HEK293 (cell line): ENCODE data around the gene ARMS2.

Experiments used
- CTCF ChIA-PET: fragments of 350-600 bp; formaldehyde crosslinking; extraction: SDS; loops from one replicate; lab custom pipeline; 2021; ENCODE audit warnings: antibody characterized with exemption; lab: Yijun Ruan, JAX
- POLR2A ChIA-PET: fragments of 300-600 bp; formaldehyde crosslinking; extraction: SDS; loops from one replicate; lab custom pipeline; 2020; ENCODE audit warnings: antibody characterized with exemption, inconsistent platforms; lab: Yijun Ruan, JAX
- H3K27ac ChIP-seq: fragments of 200-500 bp; sonication (Bioruptor generic); 2 replicates; pipeline ENCODE4 v1.5.1; 2014; ENCODE audit warnings: low read depth, low read length, control low read depth, inconsistent platforms; ENCODE audit errors: extremely low read depth
- H3K36me3 ChIP-seq, 2 experiments: fragments of 200-500 bp in 1 of 2; sonication (Bioruptor generic) in 1 of 2; 1 replicate in 1 of 2; 2 replicates in 1 of 2; pipeline ENCODE4 v1.5.1; 2014 to 2017; ENCODE audit warnings: inconsistent platforms in 2 of 2, low read length in 2 of 2; ENCODE audit not compliant: control insufficient read depth in 2 of 2, insufficient read depth in 1 of 2
- H3K4me1 ChIP-seq: fragments of 200-500 bp; sonication (Bioruptor generic); 2 replicates; pipeline ENCODE4 v1.5.1; 2014; ENCODE audit warnings: mild to moderate bottlenecking, low read length, inconsistent platforms; ENCODE audit not compliant: control insufficient read depth, insufficient read depth
- H3K4me3 ChIP-seq: 2 replicates; pipeline ENCODE4 v1.5.1; 2011; ENCODE audit warnings: low read depth, mild to moderate bottlenecking, control low read depth, low read length, moderate library complexity
- H3K9me3 ChIP-seq: fragments of 200-500 bp; sonication (Bioruptor generic); 2 replicates; pipeline ENCODE4 v1.5.1; 2014; ENCODE audit warnings: low read depth, low read length, inconsistent platforms; ENCODE audit not compliant: control insufficient read depth, insufficient read depth
- BCL11A ChIP-seq: fragments of 450-650 bp; formaldehyde crosslinking; IDR thresholded peaks from 2 replicates; pipeline ENCODE4 v1.5.1; 2016; ENCODE audit warnings: low read depth, missing biosample characterization, missing genetic modification characterization
- GLI2 ChIP-seq: fragments of 450-650 bp; formaldehyde crosslinking; IDR thresholded peaks from 2 replicates; pipeline ENCODE4; 2017; ENCODE audit warnings: missing biosample characterization, missing genetic modification characterization, low read depth, borderline replicate concordance
- GLI4 ChIP-seq: fragments of 450-650 bp; formaldehyde crosslinking; IDR thresholded peaks from 2 replicates; pipeline ENCODE4 v1.5.1; 2016; ENCODE audit warnings: missing biosample characterization, missing genetic modification characterization
- KLF7 ChIP-seq: fragments of 450-650 bp; formaldehyde crosslinking; IDR thresholded peaks from 2 replicates; pipeline ENCODE4 v1.5.1; 2016; ENCODE audit warnings: missing biosample characterization, missing genetic modification characterization, borderline replicate concordance
- KLF8 ChIP-seq: fragments of 450-650 bp; formaldehyde crosslinking; IDR thresholded peaks from 2 replicates; pipeline ENCODE4 v1.5.1; 2016; ENCODE audit warnings: missing biosample characterization, missing genetic modification characterization
- PRDM4 ChIP-seq: fragments of 450-650 bp; formaldehyde crosslinking; IDR thresholded peaks from 2 replicates; pipeline ENCODE4 v1.5.1; 2017; ENCODE audit warnings: missing biosample characterization, missing genetic modification characterization
- REPIN1 ChIP-seq: fragments of 450-650 bp; formaldehyde crosslinking; IDR thresholded peaks from 2 replicates; pipeline ENCODE4 v1.5.1; 2017; ENCODE audit warnings: missing biosample characterization, missing genetic modification characterization, low read depth
- SETDB1 ChIP-seq: IDR thresholded peaks from one replicate; pipeline ENCODE4 v1.6.1; 2017; ENCODE audit warnings: mild to moderate bottlenecking, low read length, moderate library complexity, mixed read lengths; ENCODE audit not compliant: insufficient read length
- SP3 ChIP-seq: fragments of 450-650 bp; formaldehyde crosslinking; IDR thresholded peaks from 2 replicates; pipeline ENCODE4 v1.5.1; 2016; ENCODE audit warnings: missing biosample characterization, missing genetic modification characterization
- ZNF335 ChIP-seq: fragments of 450-650 bp; formaldehyde crosslinking; conservative IDR thresholded peaks from 2 replicates; pipeline ENCODE4 v1.5.1; 2016; ENCODE audit warnings: missing biosample characterization, missing genetic modification characterization
- ZNF354C ChIP-seq: fragments of 450-650 bp; formaldehyde crosslinking; IDR thresholded peaks from 2 replicates; pipeline ENCODE4 v1.5.1; 2016; ENCODE audit warnings: missing biosample characterization, missing genetic modification characterization, low read depth, borderline replicate concordance
- ZNF510 ChIP-seq: fragments of 450-650 bp; formaldehyde crosslinking; IDR thresholded peaks from 2 replicates; pipeline ENCODE4 v1.5.1; 2018; ENCODE audit warnings: mild to moderate bottlenecking, missing genetic modification characterization, missing biosample characterization; ENCODE audit not compliant: insufficient replicate concordance
- ZNF610 ChIP-seq: fragments of 450-650 bp; formaldehyde crosslinking; IDR thresholded peaks from 2 replicates; pipeline ENCODE4 v1.5.1; 2016; ENCODE audit warnings: missing biosample characterization, missing genetic modification characterization, borderline replicate concordance
- ZNF621 ChIP-seq: fragments of 450-650 bp; formaldehyde crosslinking; IDR thresholded peaks from 2 replicates; pipeline ENCODE4 v1.5.1; 2017; ENCODE audit warnings: missing biosample characterization, missing genetic modification characterization
- ZNF624 ChIP-seq: fragments of 450-650 bp; formaldehyde crosslinking; IDR thresholded peaks from 2 replicates; pipeline ENCODE4 v1.5.1; 2017; ENCODE audit warnings: missing biosample characterization, missing genetic modification characterization
- TF ChIP-seq, protein P1 (sequence below): fragments of 450-650 bp; formaldehyde crosslinking; IDR thresholded peaks from 2 replicates; pipeline ENCODE4 v1.5.1; 2016; ENCODE audit warnings: missing biosample characterization, missing genetic modification characterization
- TF ChIP-seq, protein P2 (sequence below): fragments of 450-650 bp; formaldehyde crosslinking; IDR thresholded peaks from 2 replicates; pipeline ENCODE4 v1.5.1; 2016; ENCODE audit warnings: missing biosample characterization, missing genetic modification characterization
- TF ChIP-seq, protein P3 (sequence below): fragments of 450-650 bp; formaldehyde crosslinking; IDR thresholded peaks from 2 replicates; pipeline ENCODE4 v1.5.1; 2016; ENCODE audit warnings: missing biosample characterization, missing genetic modification characterization
- TF ChIP-seq, protein P4 (sequence below): fragments of 450-650 bp; formaldehyde crosslinking; IDR thresholded peaks from 2 replicates; pipeline ENCODE4 v1.5.1; 2016; ENCODE audit warnings: missing biosample characterization, missing genetic modification characterization

The ARMS2 gene

DNA sequence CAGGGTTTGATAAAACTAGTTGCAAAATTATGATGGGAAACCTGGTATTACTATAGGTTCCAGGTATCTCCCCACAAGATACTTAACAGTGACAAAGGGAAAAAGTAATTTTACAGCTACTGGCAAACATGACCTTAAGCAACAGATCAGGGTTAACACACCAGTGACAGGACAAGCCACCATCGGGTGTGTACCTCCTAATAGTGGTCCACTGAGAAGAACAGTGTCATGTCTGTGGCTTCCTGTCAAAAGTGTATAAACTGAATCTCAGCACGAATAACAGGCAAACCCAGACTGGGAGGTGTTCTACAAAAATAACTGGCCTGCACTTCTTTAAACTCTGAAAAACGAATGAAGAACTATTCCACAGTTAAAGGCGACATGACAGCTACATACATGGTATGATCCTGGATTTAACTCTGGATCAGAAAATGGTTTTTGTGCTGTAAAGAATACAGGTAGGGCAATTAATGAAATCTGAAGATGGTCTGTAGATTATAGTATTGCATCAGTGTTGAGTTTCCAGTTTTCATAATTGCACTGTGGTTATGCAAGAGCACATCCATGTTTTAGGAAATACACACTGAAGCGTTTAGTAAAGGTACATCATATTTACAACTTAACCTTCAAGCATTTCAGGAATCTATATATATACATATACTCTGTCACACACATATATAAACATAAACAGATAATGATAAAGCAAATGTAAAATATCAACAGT lies 32.0 kb upstream of the ARMS2 start (continued):
- no peak for TF ChIP-seq ZNF624 (tag by site-specific recombination)
- no peak for TF ChIP-seq PRDM4 (tag by site-specific recombination)
- TF ChIP-seq, protein P1, sequence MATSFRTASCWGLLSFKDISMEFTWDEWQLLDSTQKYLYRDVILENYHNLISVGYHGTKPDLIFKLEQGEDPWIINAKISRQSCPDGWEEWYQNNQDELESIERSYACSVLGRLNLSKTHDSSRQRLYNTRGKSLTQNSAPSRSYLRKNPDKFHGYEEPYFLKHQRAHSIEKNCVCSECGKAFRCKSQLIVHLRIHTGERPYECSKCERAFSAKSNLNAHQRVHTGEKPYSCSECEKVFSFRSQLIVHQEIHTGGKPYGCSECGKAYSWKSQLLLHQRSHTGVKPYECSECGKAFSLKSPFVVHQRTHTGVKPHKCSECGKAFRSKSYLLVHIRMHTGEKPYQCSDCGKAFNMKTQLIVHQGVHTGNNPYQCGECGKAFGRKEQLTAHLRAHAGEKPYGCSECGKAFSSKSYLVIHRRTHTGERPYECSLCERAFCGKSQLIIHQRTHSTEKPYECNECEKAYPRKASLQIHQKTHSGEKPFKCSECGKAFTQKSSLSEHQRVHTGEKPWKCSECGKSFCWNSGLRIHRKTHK (tag by site-specific recombination) = no peak
- no peak for TF ChIP-seq GLI2 (tag by site-specific recombination)
- no peak for TF ChIP-seq ZNF510
- no peak for TF ChIP-seq REPIN1 (tag by site-specific recombination)
- TF ChIP-seq, all 188 proteins: peak for 0

- CTCF ChIA-PET = interaction anchor here (0.6 to 1.9 kb wide), 6 partner anchors 9 to 166 kb away, joined by 3 to 9 read pairs (median 4); no protein-coding TSS in a partner anchor
Measured at GRCh38 chr10:122424059-122424458, 30.4 kb upstream of the ARMS2 start.

More at GRCh38 chr10:122424059-122424458, 30.4 kb upstream of the ARMS2 start:
- H3K4me3 ChIP-seq = no peak overlapping the region
- POLR2A ChIA-PET = no interaction called here
- no peak overlapping the region for H3K27ac ChIP-seq
- no peaks in the 10 kb centered on the region for H3K9me3 ChIP-seq
- H3K4me1 ChIP-seq = no peaks in the 10 kb centered on the region
- H3K36me3 ChIP-seq = peaks cover 12 to 15% of the 10 kb centered on the region in 2 experiments
- TF ChIP-seq GLI4 = no peak
- TF ChIP-seq, protein P2, sequence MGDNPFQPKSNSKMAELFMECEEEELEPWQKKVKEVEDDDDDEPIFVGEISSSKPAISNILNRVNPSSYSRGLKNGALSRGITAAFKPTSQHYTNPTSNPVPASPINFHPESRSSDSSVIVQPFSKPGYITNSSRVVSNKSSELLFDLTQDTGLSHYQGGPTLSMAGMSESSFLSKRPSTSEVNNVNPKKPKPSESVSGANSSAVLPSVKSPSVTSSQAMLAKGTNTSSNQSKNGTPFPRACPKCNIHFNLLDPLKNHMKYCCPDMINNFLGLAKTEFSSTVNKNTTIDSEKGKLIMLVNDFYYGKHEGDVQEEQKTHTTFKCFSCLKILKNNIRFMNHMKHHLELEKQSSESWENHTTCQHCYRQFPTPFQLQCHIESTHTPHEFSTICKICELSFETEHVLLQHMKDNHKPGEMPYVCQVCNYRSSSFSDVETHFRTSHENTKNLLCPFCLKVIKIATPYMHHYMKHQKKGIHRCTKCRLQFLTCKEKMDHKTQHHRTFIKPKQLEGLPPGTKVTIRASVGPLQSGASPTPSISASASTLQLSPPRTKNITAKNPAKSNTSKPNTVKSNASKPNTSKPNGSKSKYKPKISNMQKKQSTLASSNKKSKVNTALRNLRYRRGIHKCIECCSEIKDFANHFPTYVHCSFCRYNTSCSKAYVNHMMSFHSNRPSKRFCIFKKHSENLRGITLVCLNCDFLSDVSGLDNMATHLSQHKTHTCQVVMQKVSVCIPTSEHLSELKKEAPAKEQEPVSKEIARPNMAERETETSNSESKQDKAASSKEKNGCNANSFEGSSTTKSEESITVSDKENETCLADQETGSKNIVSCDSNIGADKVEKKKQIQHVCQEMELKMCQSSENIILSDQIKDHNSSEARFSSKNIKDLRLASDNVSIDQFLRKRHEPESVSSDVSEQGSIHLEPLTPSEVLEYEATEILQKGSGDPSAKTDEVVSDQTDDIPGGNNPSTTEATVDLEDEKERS (tag by site-specific recombination) = no peak
- TF ChIP-seq, protein P3, sequence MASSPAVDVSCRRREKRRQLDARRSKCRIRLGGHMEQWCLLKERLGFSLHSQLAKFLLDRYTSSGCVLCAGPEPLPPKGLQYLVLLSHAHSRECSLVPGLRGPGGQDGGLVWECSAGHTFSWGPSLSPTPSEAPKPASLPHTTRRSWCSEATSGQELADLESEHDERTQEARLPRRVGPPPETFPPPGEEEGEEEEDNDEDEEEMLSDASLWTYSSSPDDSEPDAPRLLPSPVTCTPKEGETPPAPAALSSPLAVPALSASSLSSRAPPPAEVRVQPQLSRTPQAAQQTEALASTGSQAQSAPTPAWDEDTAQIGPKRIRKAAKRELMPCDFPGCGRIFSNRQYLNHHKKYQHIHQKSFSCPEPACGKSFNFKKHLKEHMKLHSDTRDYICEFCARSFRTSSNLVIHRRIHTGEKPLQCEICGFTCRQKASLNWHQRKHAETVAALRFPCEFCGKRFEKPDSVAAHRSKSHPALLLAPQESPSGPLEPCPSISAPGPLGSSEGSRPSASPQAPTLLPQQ (tag by site-specific recombination) = no peak
- TF ChIP-seq ZNF335 = no peak
- TF ChIP-seq BCL11A (tag by site-specific recombination) = no peak
- TF ChIP-seq SETDB1 = no peak
- no peak for TF ChIP-seq KLF8 (tag by site-specific recombination)
- no peak for TF ChIP-seq ZNF610 (tag by site-specific recombination)
- no peak for TF ChIP-seq SP3
- no peak for TF ChIP-seq KLF7 (tag by site-specific recombination)
- no peak for TF ChIP-seq ZNF621 (tag by site-specific recombination)
- TF ChIP-seq ZNF354C (tag by site-specific recombination) = no peak
- TF ChIP-seq, protein P4, sequence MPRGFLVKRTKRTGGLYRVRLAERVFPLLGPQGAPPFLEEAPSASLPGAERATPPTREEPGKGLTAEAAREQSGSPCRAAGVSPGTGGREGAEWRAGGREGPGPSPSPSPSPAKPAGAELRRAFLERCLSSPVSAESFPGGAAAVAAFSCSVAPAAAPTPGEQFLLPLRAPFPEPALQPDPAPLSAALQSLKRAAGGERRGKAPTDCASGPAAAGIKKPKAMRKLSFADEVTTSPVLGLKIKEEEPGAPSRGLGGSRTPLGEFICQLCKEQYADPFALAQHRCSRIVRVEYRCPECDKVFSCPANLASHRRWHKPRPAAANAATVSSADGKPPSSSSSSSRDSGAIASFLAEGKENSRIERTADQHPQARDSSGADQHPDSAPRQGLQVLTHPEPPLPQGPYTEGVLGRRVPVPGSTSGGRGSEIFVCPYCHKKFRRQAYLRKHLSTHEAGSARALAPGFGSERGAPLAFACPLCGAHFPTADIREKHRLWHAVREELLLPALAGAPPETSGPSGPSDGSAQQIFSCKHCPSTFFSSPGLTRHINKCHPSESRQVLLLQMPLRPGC (tag by site-specific recombination) = no peak
